Neural progenitor cell (in vitro differentiated cells): ENCODE measurements around the gene GPR42. TPM values are rescaled to one million over a fixed set of nuclear protein-coding genes. Genes with fewer than 3 reads are reported as not detected.
"Not testable (repeated sequence)": the region's sequence is repeated elsewhere in the genome, so short reads cannot be mapped to it uniquely, and the experiment has no call there.

ENCODE experiments used
- DNase-seq: peaks from one replicate; pipeline ENCODE4 v3.0.0-alpha.2; 2016; ENCODE audit warnings: low spot score
- H2AFZ ChIP-seq: fragments of 200-600 bp; sonication (generic); replicated peaks from 2 replicates; pipeline ENCODE4 v1.6.1; 2016; ENCODE audit warnings: antibody characterized with exemption
- H3F3A ChIP-seq: fragments of 200-600 bp; sonication (generic); 2 replicates; pipeline ENCODE4 v1.6.1; 2016; ENCODE audit warnings: antibody characterized with exemption, low read depth
- H3K27ac ChIP-seq: fragments of 200-600 bp; sonication (generic); 2 replicates; pipeline ENCODE4 v1.5.1; 2016; ENCODE audit warnings: mild to moderate bottlenecking
- H3K27me3 ChIP-seq: fragments of 200-600 bp; sonication (generic); 2 replicates; pipeline ENCODE4 v1.6.1; 2016; ENCODE audit warnings: mild to moderate bottlenecking, moderate library complexity
- H3K36me3 ChIP-seq: fragments of 200-600 bp; sonication (generic); 2 replicates; pipeline ENCODE4 v1.5.1; 2016
- H3K4me1 ChIP-seq: fragments of 200-600 bp; sonication (generic); 2 replicates; pipeline ENCODE4 v1.6.1; 2016; ENCODE audit warnings: mixed run types
- H3K4me2 ChIP-seq: fragments of 200-600 bp; sonication (generic); 2 replicates; pipeline ENCODE4 v1.6.1; 2016
- H3K4me3 ChIP-seq: fragments of 200-600 bp; sonication (generic); 2 replicates; pipeline ENCODE4 v1.5.1; 2016
- H3K79me2 ChIP-seq: fragments of 200-600 bp; sonication (generic); 2 replicates; pipeline ENCODE4 v1.6.1; 2016; ENCODE audit warnings: low read depth
- H3K9ac ChIP-seq: fragments of 200-600 bp; sonication (generic); 2 replicates; pipeline ENCODE4 v1.6.1; 2016
- H3K9me3 ChIP-seq: fragments of 200-600 bp; sonication (generic); 2 replicates; pipeline ENCODE4 v1.5.1; 2016; ENCODE audit warnings: low read depth
- H4K20me1 ChIP-seq: fragments of 200-600 bp; sonication (generic); 2 replicates; pipeline ENCODE4 v1.6.1; 2016; ENCODE audit warnings: low read depth
- H3K27ac Mint-ChIP-seq: 3 replicates; pipeline ENCODE4 v1.8.0; 2021; ENCODE audit warnings: mixed read lengths
- H3K27me3 Mint-ChIP-seq: 2 replicates; pipeline ENCODE4 v1.8.0; 2022; ENCODE audit warnings: low read depth, mild to moderate bottlenecking, inconsistent platforms, moderate library complexity, mixed read lengths; ENCODE audit not compliant: insufficient read depth
- H3K36me3 Mint-ChIP-seq: 3 replicates; pipeline ENCODE4 v1.8.0; 2021; ENCODE audit warnings: mixed read lengths
- H3K4me1 Mint-ChIP-seq: 3 replicates; pipeline ENCODE4 v1.8.0; 2021; ENCODE audit warnings: mixed read lengths
- H3K4me3 Mint-ChIP-seq: 3 replicates; pipeline ENCODE4 v1.8.0; 2021; ENCODE audit warnings: mild to moderate bottlenecking, moderate library complexity, mixed read lengths
- H3K9me3 Mint-ChIP-seq: 3 replicates; pipeline ENCODE4 v1.8.0; 2020; ENCODE audit warnings: mixed read lengths
- CTCF ChIP-seq: fragments of 200-600 bp; sonication (generic); IDR thresholded peaks from 2 replicates; pipeline ENCODE4 v1.5.1; 2017; ENCODE audit warnings: antibody characterized with exemption, mild to moderate bottlenecking
- EZH2 ChIP-seq: fragments of 200-600 bp; sonication (generic); IDR thresholded peaks from 2 replicates; pipeline ENCODE4 v1.6.1; 2017; ENCODE audit warnings: antibody characterized with exemption, mild to moderate bottlenecking, moderate library complexity
- EZH2phosphoT487 ChIP-seq: fragments of 200-600 bp; sonication (generic); IDR thresholded peaks from 2 replicates; pipeline ENCODE4 v1.6.1; 2017; ENCODE audit warnings: antibody characterized with exemption
- total RNA-seq: library from RNA; depleted of rRNA; stranded (reverse); fragments of >200 nt; gene quantifications from 2 replicates; pipeline ENCODE4 v1.2.3, GENCODE V29; 2015; ENCODE audit warnings: low replicate concordance

GPR42 gene
- total RNA-seq, 1 donor from 2014 or later: not detected

- H3K4me1 ChIP-seq, H3K27ac Mint-ChIP-seq, H4K20me1 ChIP-seq, H3K9ac ChIP-seq, H3K9me3 ChIP-seq, DNase-seq, H3K79me2 ChIP-seq, H3K27me3 Mint-ChIP-seq, H3K27me3 ChIP-seq, H3K4me3 ChIP-seq, H3K36me3 ChIP-seq, H3K27ac ChIP-seq, H3K4me1 Mint-ChIP-seq, H3K4me3 Mint-ChIP-seq, H2AFZ ChIP-seq, H3F3A ChIP-seq, H3K9me3 Mint-ChIP-seq, H3K4me2 ChIP-seq, H3K36me3 Mint-ChIP-seq: not testable (repeated sequence)
- TF ChIP-seq CTCF: peak; percentile 11
These were observed 12.0 kb upstream of the GPR42 start for GRCh38 chr19:35358834-35359233.

- not testable (repeated sequence) for H3K36me3 ChIP-seq, H3K27me3 ChIP-seq, H3K4me3 ChIP-seq, H3K9ac ChIP-seq, H3K27ac ChIP-seq, H3K9me3 ChIP-seq, H3K4me1 Mint-ChIP-seq, H3K4me2 ChIP-seq, H2AFZ ChIP-seq, H3K4me3 Mint-ChIP-seq, H3K79me2 ChIP-seq, H3K9me3 Mint-ChIP-seq, H3F3A ChIP-seq, H3K27ac Mint-ChIP-seq, H3K4me1 ChIP-seq, DNase-seq, H3K27me3 Mint-ChIP-seq, H4K20me1 ChIP-seq, H3K36me3 Mint-ChIP-seq
These were observed 11.5 kb upstream of the GPR42 start for GRCh38 chr19:35359395-35359794.

- not testable (repeated sequence) for H3K4me1 ChIP-seq, DNase-seq
These were observed 10.8 kb upstream of the GPR42 start for GRCh38 chr19:35360081-35360480.

GRCh38 chr19:35360880-35361420 lies 9.9 kb upstream of the GPR42 start:
- Histone ChIP-seq H3F3A (no peaks in the 10 kb centered on the region), H3K4me1 (no peaks in the 10 kb centered on the region), H2AFZ (no peak overlapping the region), H4K20me1 (no peaks in the 10 kb centered on the region), H3K9me3 (no peaks in the 10 kb centered on the region), H3K27me3 (no peaks in the 10 kb centered on the region), H3K9ac (no peak overlapping the region), H3K79me2 (no peaks in the 10 kb centered on the region), H3K36me3 (no peaks in the 10 kb centered on the region), H3K4me3 (no peak overlapping the region), H3K4me2 (no peak overlapping the region), H3K27ac (no peak overlapping the region)
- Mint-ChIP-seq H3K27ac (no peak overlapping the region), H3K27me3 (no peaks in the 10 kb centered on the region), H3K36me3 (no peaks in the 10 kb centered on the region), H3K4me1 (peaks cover 8% of the 10 kb centered on the region), H3K9me3 (no peaks in the 10 kb centered on the region), H3K4me3 (no peak overlapping the region)
- TF ChIP-seq CTCF (no peak), EZH2 (no peak), EZH2phosphoT487 (no peak)
- DNase-seq: no peak

More at GRCh38 chr19:35360081-35360480, 10.8 kb upstream of the GPR42 start:
- not testable (repeated sequence) for H3K9me3 Mint-ChIP-seq, H3K4me2 ChIP-seq, H3K4me3 Mint-ChIP-seq, H3K27me3 ChIP-seq, H3K27ac ChIP-seq, H4K20me1 ChIP-seq, H3K79me2 ChIP-seq, H3K4me1 Mint-ChIP-seq, H3F3A ChIP-seq, H3K9ac ChIP-seq, H3K36me3 Mint-ChIP-seq, H3K27ac Mint-ChIP-seq, H3K36me3 ChIP-seq, H3K27me3 Mint-ChIP-seq, H2AFZ ChIP-seq, H3K4me3 ChIP-seq, H3K9me3 ChIP-seq
